Activated CD4-positive, alpha-beta T cell treated with anti-CD3 and anti-CD28 coated beads for 36 hours (primary cell): ENCODE results near the gene VAPB. TPM values are rescaled to one million over a fixed set of nuclear protein-coding genes. Genes with fewer than 3 reads are reported as not detected.

Experiments used
- ATAC-seq: fragments of 200-7000 bp; cut with Tn5 transposase; one replicate; pipeline ENCODE4 v1.10.0; 2021; ENCODE audit warnings: mild to moderate bottlenecking, moderate library complexity
- CTCF ChIA-PET: fragments of 350-600 bp; sonication (Branson Sonifier 250); formaldehyde crosslinking; loops from one replicate; lab custom pipeline; 2021; ENCODE audit warnings: antibody characterized with exemption; lab: Charles Lee
- POLR2A ChIA-PET: fragments of 350-600 bp; sonication (Branson Sonifier 250); formaldehyde crosslinking; loops from one replicate; lab custom pipeline; 2021; ENCODE audit warnings: antibody characterized with exemption, inconsistent platforms; lab: Charles Lee
- DNase-seq: peaks from one replicate; pipeline ENCODE4 v3.0.0-alpha.2; 2020
- H3K27ac Mint-ChIP-seq: one replicate; pipeline ENCODE4 v1.8.0; 2021; ENCODE audit warnings: mixed read lengths
- H3K27me3 Mint-ChIP-seq: one replicate; pipeline ENCODE4 v1.8.0; 2021; ENCODE audit warnings: mixed read lengths
- H3K36me3 Mint-ChIP-seq: one replicate; pipeline ENCODE4 v1.8.0; 2021; ENCODE audit warnings: low read depth, mixed read lengths
- H3K4me1 Mint-ChIP-seq: one replicate; pipeline ENCODE4 v1.8.0; 2021; ENCODE audit warnings: mixed read lengths
- H3K4me3 Mint-ChIP-seq: one replicate; pipeline ENCODE4 v1.8.0; 2021; ENCODE audit warnings: mild to moderate bottlenecking, moderate library complexity, mixed read lengths
- H3K9me3 Mint-ChIP-seq: one replicate; pipeline ENCODE4 v1.8.0; 2021; ENCODE audit warnings: low read depth, mixed read lengths
- intact Hi-C, 2 experiments: fragments of 100-400 bp; cut with DNase I in 1 of 2; cut with micrococcal nuclease in 1 of 2; formaldehyde crosslinking; loops; one replicate each; pipeline versions ENCODE4 v1.14.2 to v1.15.1; 2022 to 2024; cut with DNase I, micrococcal nuclease
- total RNA-seq, 2 experiments: library from RNA; stranded (reverse); gene quantifications; one replicate each; pipeline ENCODE4 v1.2.3, GENCODE V29; 2021

VAPB gene
- total RNA-seq, 2 experiments from 2014 or later: 43.9 to 54.5 TPM

DNA sequence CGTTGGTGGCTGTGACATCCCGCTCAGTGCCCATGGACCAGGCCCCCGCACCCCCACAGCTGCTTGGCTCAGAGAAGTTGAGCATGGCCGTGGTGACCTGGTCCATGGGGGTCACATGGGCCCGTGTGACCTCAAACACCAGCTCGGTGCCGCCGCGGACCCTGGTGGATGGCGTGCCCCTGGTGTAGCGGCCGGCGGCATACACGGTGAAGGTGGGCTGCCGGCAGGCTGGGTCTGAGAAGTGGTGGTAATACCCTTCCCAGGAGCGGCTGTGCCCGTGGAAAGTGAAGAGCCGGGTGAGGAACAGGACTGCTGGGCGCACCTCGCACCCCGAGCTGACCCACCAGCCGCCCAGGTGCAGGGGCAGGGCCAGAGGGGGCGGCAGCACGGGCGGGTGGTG, 72.1 kb downstream of the VAPB start:
- intact Hi-C loops: no loop called here
- Mint-ChIP-seq H3K27me3 (no peaks in the 10 kb centered on the region), H3K36me3 (no peaks in the 10 kb centered on the region), H3K27ac (no peak overlapping the region), H3K4me3 (no peak overlapping the region), H3K4me1 (no peaks in the 10 kb centered on the region), H3K9me3 (no peaks in the 10 kb centered on the region)
- ChIA-PET CTCF (no interaction called here), POLR2A (no interaction called here)
- ATAC-seq: no peak
- DNase-seq: no peak

DNA sequence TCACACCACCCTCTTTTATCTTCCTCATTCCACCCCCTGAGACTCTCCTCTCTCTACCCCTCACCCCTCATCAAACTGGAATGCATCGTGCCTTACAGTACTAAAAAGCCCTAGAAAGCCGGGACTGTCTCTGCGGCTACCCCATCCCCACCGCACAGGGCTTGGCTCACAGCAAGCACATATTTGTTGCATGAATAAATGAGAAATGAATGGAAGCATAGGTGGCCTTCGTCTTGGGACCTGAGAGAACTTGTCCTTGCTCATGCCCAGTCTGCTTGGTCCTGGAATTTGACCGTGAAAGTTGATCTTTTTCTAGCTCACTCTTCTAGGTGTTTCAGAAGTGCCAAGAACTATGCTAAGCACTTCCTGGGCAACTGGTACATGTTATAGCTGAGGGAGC, 72.9 kb downstream of the VAPB start:
- Mint-ChIP-seq H3K4me1 (no peaks in the 10 kb centered on the region), H3K36me3 (no peaks in the 10 kb centered on the region), H3K9me3 (no peaks in the 10 kb centered on the region), H3K4me3 (no peak overlapping the region), H3K27me3 (peaks cover 2% of the 10 kb centered on the region), H3K27ac (no peak overlapping the region)
- no peak for DNase-seq
- intact Hi-C loops: no loop called here
- POLR2A ChIA-PET: interaction anchor here (0.6 kb wide), 1 partner anchor 20 kb away, joined by 3 read pairs; no protein-coding TSS in a partner anchor
- ATAC-seq: no peak
- CTCF ChIA-PET: no interaction called here

DNA sequence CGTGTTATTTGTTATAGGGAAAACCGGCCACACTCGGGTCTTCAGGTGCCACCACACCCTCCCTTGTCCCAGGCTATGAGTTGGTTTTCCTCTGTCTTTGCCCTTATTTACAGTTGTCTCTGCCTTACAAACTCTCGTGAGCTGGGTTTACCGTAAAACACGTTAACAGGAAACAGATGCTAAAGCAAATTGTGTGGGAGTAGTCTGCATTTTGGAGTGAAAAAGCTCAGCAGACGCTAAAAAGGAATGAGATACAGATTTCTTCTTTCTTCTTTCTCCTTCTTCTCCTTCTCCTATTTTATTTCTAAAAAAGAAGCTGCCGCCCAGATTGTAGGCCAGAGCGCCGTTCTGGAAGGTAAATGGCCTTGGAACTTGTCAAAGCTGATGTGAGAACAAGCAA, 74.2 kb downstream of the VAPB start:
- Mint-ChIP-seq H3K27me3 (peaks cover 2% of the 10 kb centered on the region), H3K27ac (no peak overlapping the region), H3K4me3 (no peak overlapping the region), H3K4me1 (no peaks in the 10 kb centered on the region), H3K9me3 (no peaks in the 10 kb centered on the region), H3K36me3 (no peaks in the 10 kb centered on the region)
- no peak for ATAC-seq
- no peak for DNase-seq
- ChIA-PET POLR2A (no interaction called here), CTCF (interaction anchor here (0.6 to 1.2 kb wide), 2 partner anchors 11 to 233 kb away, joined by 3 to 4 read pairs; no protein-coding TSS in a partner anchor)
- intact Hi-C loops: no loop called here

GRCh38 chr20:58464838-58465237, 75.8 kb downstream of the VAPB start:
- H3K4me3 Mint-ChIP-seq: no peak overlapping the region
- ATAC-seq: no peak
- CTCF ChIA-PET: interaction anchor here (1.2 kb wide), 1 partner anchor 17 kb away, joined by 4 read pairs; no protein-coding TSS in a partner anchor

GRCh38 chr20:58466095-58466708, 77.2 kb downstream of the VAPB start:
- ATAC-seq (no peak), DNase-seq (no peak)
- H3K4me1 Mint-ChIP-seq: no peaks in the 10 kb centered on the region
- ChIA-PET POLR2A (no interaction called here), CTCF (interaction anchor here (0.6 kb wide), 1 partner anchor 76 kb away, joined by 3 read pairs; no protein-coding TSS in a partner anchor)
- H3K27ac Mint-ChIP-seq: no peak overlapping the region
- no peaks in the 10 kb centered on the region for H3K9me3 Mint-ChIP-seq
- intact Hi-C loops: no loop called here
- H3K36me3 Mint-ChIP-seq: no peaks in the 10 kb centered on the region
- no peak overlapping the region for H3K4me3 Mint-ChIP-seq
- peaks cover 2% of the 10 kb centered on the region for H3K27me3 Mint-ChIP-seq

More at GRCh38 chr20:58464838-58465237, 75.8 kb downstream of the VAPB start:
- Mint-ChIP-seq H3K9me3 (no peaks in the 10 kb centered on the region), H3K36me3 (no peaks in the 10 kb centered on the region), H3K4me1 (no peaks in the 10 kb centered on the region), H3K27ac (no peak overlapping the region), H3K27me3 (peaks cover 2% of the 10 kb centered on the region)
- DNase-seq: no peak
- POLR2A ChIA-PET: no interaction called here
- intact Hi-C loops: no loop called here

GRCh38 chr20:58466729-58467571, 77.9 kb downstream of the VAPB start:
- intact Hi-C loops: no loop called here
- CTCF ChIA-PET: no interaction called here
- H3K9me3 Mint-ChIP-seq: no peaks in the 10 kb centered on the region
- no peak overlapping the region for H3K4me3 Mint-ChIP-seq
- peaks cover 2% of the 10 kb centered on the region for H3K27me3 Mint-ChIP-seq
- POLR2A ChIA-PET: no interaction called here
- H3K4me1 Mint-ChIP-seq: no peaks in the 10 kb centered on the region
- no peak for ATAC-seq
- H3K27ac Mint-ChIP-seq: no peak overlapping the region
- no peak for DNase-seq
- no peaks in the 10 kb centered on the region for H3K36me3 Mint-ChIP-seq

- intact Hi-C loops: no loop called here
- Mint-ChIP-seq H3K9me3 (no peaks in the 10 kb centered on the region), H3K4me1 (no peaks in the 10 kb centered on the region), H3K27ac (no peak overlapping the region), H3K36me3 (no peaks in the 10 kb centered on the region), H3K27me3 (peaks cover 2% of the 10 kb centered on the region), H3K4me3 (no peak overlapping the region)
- no peak for ATAC-seq
- ChIA-PET CTCF (no interaction called here), POLR2A (no interaction called here)
- DNase-seq: no peak
Observed at GRCh38 chr20:58467572-58468527, 78.8 kb downstream of the VAPB start.

DNA sequence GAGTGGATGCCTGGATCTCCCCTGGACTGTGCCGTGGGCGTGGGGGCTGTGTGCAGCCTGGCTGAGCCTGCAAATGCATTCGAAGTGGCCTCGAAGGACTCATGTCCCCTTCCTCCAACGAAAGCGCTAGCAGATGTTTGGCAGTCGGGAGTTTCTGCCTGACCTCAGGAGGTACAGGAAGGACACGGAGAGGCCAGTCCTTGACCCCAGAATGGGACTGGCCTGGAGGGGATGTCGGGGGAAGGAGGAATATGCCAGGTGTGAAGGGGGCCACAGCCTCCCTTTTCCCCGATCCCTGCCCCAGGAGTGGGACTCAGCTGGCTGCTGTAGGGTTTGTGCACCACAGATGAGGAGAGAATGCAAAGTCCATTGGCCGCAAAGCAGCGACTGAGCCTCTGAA, 80.6 kb downstream of the VAPB start:
- DNase-seq (no peak), ATAC-seq (no peak)
- peaks cover 2% of the 10 kb centered on the region for H3K27me3 Mint-ChIP-seq
- no peak overlapping the region for H3K4me3 Mint-ChIP-seq
- no peak overlapping the region for H3K27ac Mint-ChIP-seq
- ChIA-PET CTCF (interaction anchor here (0.7 kb wide), 1 partner anchor 137 kb away, joined by 3 read pairs; no protein-coding TSS in a partner anchor), POLR2A (no interaction called here)
- intact Hi-C loops: no loop called here
- H3K9me3 Mint-ChIP-seq: no peaks in the 10 kb centered on the region
- no peaks in the 10 kb centered on the region for H3K36me3 Mint-ChIP-seq
- H3K4me1 Mint-ChIP-seq: no peaks in the 10 kb centered on the region

GRCh38 chr20:58470336-58471192, 81.5 kb downstream of the VAPB start:
- no peaks in the 10 kb centered on the region for H3K4me1 Mint-ChIP-seq
- CTCF ChIA-PET: no interaction called here
- DNase-seq (no peak), ATAC-seq (no peak)
- H3K4me3 Mint-ChIP-seq: no peak overlapping the region
- H3K36me3 Mint-ChIP-seq: no peaks in the 10 kb centered on the region
- no peaks in the 10 kb centered on the region for H3K9me3 Mint-ChIP-seq
- POLR2A ChIA-PET: no interaction called here
- intact Hi-C loops: no loop called here
- no peak overlapping the region for H3K27ac Mint-ChIP-seq
- peaks cover 2% of the 10 kb centered on the region for H3K27me3 Mint-ChIP-seq

- ChIA-PET CTCF (no interaction called here), POLR2A (no interaction called here)
- ATAC-seq (no peak), DNase-seq (no peak)
- H3K27ac Mint-ChIP-seq: no peak overlapping the region
- H3K4me1 Mint-ChIP-seq: no peaks in the 10 kb centered on the region
- no peaks in the 10 kb centered on the region for H3K9me3 Mint-ChIP-seq
- intact Hi-C loops: no loop called here
- peaks cover under 1% of the 10 kb centered on the region for H3K27me3 Mint-ChIP-seq
- no peak overlapping the region for H3K4me3 Mint-ChIP-seq
- no peaks in the 10 kb centered on the region for H3K36me3 Mint-ChIP-seq
Observed at GRCh38 chr20:58471193-58472164, 82.5 kb downstream of the VAPB start.
